NCI-H345 treated with DMSO at 0.1 percent for 48 hours (cell line): ENCODE data around the gene GPD1.

Experiments used
- DNase-seq: peaks from one replicate; lab custom pipeline; 2025; ENCODE audit not compliant: unreplicated experiment; lab: John Stamatoyannopoulos, UW

GPD1 gene

DNA sequence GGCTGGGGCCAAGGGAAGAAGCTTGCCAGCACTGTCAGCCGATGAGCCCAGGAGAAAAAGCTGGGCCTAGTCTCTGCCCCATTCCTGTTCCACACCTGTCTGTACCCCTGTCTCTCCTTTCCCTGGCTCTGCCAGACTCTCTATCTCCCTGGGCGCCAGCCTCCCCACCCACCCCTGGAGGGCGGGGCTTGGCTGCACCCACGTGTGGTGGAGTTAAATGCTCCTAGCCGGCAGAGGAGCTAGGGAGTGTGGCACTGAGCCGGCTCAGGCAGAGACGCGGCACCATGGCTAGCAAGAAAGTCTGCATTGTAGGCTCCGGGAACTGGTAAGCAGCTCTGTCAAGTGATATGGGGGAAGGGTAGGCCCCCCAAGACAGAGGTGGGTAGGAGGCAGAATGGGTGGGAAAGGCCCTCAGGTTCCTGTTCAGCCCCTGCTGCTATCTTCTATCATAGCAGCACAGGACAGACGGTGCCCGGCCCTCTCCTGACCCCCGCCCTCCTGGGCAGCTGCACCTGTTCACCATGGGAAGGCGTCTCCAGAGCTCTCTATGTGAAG, at the start of gene GPD1:
Gene GPD1 (plus strand): TSS at position 242 of the 555 bp plus-strand sequence. CDS start 43 bp downstream, at position 285.
- DNase-seq: peak; percentile 4

DNA sequence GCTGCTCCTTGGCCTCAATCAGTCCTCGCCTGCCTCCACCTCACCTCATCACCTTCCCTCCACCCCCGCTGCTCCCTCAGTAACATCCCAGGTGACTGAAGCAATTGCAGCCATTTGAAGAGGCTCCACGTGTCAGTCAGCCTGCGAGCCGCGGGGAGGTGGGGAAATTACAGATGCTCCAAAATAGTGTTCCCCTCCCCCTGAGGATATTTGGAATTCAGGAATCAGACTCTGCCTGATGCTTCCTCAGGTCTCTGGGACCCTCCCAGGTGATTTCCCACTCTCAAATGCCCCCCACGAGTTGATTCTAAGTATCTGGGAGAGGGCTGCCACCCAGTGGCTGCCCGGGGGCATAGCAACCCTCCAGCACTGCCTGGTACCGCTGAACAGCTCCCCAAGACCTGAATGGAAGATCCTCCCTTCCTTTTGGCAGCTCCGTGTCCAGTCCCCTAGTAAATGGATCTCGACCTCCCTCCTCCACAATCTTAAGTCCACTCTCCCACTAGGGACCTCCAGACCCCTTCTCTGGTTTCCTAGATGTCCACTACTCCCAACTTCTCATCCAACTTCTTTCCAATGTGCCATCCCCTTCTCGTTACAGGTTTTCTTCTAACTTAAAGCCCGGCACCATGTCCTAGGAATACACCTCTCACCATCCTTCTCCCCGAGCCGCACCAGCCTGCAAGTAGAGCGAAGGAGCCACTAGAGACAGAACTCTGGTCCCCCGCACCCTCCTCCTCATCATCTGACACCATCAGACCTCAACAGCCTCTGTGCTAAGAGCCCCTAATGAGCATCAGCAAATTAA, 47.8 kb upstream of the GPD1 start:
- DNase-seq: no peak

DNA sequence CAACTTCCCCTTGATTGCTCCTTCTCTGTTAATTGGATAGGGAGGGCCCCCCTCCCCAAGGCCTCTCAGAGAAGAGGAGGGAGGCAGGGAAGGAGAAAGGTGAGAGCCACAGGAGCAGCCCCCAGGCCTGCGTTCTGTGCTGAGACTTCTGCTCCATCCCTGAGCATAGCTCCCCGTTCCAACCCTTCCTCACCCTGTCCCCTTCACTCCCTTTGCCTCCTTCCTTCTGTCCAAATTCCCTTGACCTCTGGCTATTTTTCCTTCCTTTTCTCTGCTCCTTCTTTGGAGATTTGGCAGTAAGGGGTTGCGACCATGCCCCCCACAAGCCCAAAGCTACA, 47.2 kb upstream of the GPD1 start:
- no peak for DNase-seq

DNA sequence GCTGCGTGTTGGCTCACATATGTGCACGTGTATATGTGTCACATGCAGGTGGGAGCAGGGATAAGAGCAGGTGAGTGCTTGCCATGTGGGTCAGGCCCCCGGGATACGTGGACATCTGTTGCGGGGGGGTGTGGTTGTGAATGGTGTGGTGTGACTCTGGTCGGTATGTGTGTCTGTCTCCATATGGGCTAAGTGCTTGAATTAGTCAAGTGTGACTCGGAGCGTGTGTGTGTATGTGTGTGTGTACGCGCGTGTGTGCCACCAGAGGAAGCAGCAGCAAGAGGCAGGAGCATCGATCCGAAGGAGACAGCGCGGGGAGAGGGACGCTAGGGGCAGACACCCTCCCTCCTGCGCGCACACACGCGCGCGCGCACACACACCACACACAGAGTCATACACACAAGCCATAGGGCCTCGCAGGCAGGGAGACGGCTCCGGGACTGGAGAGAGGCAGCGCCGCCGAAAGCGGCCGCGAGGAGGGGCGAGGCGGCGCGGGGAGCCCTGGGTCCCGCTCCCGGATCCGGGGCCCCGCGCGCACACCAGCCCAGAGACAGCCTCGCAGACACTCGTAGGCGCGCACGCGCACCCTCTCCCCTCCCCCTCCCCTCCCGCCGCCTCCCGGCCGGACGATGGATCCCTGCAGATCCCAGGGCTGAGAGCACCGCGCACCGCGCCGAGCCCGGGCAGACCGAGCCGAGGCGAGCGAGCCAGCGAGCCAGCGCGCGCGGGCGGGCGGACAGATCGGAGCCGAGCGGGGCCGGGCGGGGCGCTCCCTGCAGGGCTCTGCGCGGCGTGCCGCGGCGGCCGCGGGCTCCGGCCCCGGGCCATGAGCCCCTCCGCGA, 46.6 kb upstream of the GPD1 start, which contains the start of gene ASIC1:
Gene ASIC1 (plus strand): TSS at position 597 of the 842 bp plus-strand sequence. CDS start 1,171 bp downstream, outside the sequence.
- no peak for DNase-seq

DNA sequence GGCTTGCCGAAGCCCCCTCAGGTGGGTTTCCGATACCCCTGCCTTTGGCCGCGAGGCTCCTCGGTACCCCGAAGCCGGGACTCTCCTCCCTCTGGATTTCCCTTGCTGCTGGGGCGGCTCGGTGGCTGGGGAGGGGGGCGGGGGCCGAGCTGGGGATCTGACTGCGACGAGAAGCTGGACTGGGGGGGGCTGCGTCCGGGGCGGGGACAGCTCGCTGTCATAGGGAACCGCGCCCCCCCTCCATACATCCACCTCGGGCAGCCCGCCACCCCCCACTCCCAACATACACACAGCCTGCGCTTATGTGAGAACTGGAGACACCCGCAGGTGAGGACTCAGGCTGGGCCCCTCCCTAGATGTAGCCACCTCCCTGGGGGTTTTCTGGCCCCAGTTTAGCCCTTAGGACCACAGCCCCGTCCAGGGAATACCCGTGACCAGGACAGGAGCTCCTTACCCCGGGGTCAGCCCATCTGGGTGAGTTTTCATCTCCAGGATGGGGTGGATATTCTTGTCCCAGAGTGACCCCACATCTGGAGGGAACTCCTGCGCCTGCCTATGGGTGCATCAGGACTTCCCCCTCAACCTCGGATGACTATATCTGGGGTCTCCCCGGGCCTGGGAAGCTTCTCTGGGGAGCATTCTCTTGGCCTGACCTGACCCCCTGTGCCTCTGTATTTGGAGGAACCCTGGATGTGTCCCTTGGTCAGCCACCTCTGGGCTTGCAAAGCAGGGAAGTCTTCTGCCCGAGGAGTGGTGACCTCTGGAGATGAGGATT, 45.7 kb upstream of the GPD1 start:
- no peak for DNase-seq

DNA sequence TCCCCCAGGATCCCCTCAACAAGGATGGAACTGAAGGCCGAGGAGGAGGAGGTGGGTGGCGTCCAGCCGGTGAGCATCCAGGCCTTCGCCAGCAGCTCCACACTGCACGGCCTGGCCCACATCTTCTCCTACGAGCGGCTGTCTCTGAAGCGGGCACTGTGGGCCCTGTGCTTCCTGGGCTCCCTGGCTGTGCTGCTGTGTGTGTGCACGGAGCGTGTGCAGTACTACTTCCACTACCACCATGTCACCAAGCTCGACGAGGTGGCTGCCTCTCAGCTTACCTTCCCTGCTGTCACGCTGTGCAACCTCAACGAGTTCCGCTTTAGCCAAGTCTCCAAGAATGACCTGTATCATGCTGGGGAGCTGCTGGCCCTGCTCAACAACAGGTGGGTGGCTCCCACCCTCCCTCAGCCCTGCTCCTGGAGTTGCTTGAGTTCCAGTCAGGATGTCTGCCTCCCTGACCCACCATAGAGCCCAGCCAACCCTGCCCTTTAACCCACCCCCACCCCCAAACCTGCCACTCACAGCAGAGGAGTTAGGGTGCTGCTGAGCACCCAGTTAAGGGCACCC, 45.0 kb upstream of the GPD1 start:
- DNase-seq: no peak

DNA sequence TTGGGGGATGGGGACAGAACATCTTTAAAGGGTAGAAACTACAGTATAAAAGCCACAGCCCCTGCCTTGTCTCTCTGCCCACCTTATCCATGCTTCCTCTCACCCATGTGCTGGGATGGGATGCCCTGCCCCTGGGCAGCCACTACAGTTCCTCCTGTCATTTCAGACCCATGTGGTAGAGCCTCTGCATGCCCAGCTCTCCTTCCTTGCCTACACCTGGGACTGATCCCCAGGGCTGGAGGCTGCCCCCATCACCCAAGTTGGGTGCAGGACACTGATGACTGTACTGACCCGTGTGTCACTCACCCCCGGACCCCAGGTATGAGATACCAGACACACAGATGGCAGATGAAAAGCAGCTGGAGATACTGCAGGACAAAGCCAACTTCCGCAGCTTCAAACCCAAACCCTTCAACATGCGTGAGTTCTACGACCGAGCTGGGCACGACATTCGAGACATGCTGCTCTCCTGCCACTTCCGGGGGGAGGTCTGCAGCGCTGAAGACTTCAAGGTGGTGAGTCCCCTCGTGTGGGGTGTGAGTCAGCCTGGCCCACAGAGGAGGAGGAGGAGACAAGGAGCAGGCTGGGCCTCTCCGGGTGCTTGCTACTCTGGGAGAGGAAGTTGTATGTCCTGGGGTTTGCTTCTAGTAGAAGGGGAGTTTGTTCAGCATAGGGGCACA, 44.2 kb upstream of the GPD1 start:
- no peak for DNase-seq

DNA sequence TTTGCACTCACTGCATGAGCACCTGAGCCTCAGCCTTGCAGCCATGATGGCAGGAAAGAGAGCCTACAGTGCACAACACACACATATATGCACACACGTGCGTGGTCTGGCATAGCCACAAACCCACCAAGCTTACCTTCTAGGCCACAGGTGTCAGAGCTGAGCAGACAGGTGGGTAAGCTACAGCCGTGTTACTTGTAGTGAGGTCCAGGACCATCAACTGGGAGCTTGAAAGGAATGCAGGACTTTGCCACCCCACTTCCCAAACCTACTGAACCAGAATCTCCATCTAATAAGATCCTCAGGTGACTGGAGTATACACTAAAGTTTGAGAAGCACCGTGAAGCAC, 43.7 kb upstream of the GPD1 start:
- DNase-seq: no peak

DNA sequence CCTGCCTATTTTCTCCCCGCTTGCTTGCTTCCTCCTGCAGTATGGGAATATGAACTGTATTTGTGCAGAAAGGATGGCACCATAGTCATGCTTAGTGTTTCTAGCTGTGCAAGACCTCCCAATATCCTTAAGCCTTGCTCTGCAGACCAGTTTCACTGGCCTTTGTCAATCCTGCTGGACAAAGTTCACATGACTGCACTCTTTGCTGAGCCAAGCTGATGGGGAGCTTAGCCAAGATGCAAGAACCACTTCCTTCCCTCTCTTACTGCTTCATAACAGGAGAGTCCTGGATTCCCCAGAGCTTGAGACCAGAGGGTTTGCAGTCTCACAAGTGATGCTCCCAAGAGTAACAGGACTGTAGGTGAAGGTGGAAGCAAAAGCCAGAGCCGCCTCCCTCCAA, 42.6 kb upstream of the GPD1 start:
- DNase-seq: no peak

DNA sequence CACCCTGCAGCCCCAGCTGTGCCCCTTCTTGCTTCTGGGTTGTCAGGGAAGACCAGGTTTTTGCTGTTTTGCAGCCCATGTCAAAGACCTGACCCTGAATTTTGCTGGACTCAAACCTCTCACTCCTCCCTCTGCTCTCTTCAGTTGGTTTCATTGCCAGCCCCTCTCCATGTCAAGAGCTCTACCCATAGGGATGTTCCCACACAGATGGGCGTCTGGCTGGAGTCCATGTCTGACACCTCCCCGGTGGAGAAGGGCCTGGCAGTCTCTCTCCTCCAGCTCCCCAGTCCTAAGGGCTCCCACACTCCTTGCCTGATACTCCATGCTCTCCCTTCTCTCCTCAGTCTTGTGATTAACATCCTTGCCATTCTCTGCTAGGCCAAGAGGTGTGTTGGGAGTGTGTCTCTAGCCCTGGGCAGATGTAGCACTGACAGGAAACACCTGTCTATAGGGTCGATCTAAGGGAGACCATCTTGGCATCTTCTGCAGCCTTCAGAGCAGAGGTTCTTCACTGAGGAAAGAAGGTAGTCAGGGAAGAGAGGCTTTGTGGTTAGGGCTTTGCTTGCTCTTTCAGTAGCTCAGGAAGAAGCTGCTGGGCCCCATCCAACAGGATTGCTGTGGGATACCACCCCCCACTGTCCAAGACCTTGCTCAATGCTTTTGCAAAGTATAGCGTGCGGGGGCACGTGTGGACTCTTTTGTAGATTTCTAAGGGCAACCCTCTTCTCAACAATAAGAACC, 41.7 kb upstream of the GPD1 start:
- DNase-seq: no peak

DNA sequence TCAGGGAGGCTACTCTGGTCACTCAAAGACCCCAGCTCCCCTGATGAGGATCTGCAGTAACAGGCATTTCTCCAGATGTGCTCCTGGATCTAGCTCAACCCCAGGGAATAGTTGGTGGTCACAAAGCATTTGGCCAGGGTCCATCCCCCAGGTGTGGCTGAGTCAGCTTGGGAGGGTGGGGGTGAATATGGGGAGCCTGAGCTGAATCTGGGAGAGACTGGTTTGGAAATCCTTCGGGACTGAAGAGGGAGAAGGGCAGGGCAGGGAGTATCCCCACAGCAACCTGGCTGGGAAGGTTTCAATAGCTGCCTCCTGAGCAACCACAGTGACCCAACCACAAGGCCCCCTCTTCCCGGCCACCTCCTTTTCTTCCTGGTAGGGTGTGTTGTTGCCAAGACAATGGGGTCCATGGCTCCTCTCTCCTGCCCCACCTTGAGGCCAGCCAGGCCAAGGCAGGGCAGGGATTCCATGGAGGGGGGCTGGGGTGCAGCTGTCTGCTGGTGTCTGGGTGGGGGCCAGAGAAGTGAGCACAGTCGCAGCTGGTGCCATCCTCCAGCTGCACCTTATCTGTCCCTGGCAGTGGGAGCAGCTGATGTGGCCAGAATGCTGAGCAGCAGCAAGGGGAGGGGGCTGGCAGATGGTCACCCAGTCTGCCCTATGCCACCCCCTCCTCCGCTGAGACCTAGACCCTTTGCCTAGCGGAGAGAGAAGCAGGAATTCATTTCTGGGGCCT, 40.9 kb upstream of the GPD1 start:
- no peak for DNase-seq

DNA sequence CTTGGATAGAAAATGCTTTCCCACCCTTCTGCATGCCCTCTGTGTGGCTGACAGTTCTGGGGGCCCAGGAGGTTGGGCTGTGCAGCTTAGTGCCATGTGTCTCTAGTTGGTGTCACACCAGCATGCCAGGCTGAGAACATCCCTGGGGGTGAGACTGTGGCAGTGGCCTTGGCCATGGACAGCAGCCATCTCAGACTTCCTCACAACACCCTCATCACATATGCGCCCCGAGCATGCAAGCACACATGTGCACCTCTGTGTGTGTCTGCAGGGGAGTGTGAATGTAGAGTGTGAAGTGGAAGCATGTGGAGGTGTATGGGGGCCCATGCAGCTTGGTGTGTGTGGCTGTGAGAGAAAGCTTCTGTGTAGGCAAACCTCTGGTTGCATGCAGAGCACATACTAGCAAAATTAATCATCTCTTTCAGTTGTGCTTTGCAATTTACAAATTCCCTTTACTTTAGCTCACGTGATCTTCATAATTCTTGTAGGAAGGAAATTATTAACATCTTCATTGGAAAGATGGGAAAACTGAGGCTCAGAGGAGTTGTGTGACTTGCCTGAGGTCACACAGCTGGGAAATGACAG, 38.0 kb upstream of the GPD1 start:
- DNase-seq: no peak

DNA sequence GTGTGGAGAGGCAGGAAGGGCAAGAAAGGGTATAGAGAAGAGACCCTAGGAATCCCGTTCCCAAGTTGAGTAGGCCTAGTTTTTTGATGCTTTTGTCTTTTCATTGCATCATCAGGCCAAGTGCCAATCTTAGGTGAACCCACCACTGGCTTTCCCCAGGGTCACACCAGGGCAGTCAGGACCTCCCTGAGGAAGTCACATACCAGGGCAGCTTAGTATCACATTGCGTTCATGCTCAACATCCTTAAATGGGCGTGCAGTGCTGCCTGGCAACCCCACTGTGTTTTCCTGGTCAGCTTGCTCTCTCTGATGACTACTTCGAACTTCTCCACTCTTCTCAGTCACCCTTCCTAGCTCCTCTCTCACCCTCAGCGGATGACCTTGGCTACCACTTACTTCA, 37.4 kb upstream of the GPD1 start:
- no peak for DNase-seq

DNA sequence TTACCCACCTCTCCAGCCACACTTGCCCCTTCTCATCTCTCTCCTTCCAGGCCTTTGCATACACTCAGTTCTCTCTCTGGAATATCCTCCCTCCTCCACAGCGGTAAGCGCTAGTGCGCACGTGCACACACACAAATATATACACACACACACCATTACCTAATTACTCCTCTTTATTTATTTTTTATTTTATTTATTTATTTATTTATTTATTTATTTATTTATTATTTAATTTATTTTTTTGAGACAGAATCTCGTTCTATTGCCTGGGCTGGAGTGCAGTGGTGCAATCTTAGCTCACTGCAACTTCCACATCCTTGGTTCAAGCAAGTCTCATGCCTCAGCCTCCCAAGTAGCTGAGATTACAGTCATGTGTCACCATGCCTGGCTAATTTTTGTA, 34.7 kb upstream of the GPD1 start:
- DNase-seq: no peak

DNA sequence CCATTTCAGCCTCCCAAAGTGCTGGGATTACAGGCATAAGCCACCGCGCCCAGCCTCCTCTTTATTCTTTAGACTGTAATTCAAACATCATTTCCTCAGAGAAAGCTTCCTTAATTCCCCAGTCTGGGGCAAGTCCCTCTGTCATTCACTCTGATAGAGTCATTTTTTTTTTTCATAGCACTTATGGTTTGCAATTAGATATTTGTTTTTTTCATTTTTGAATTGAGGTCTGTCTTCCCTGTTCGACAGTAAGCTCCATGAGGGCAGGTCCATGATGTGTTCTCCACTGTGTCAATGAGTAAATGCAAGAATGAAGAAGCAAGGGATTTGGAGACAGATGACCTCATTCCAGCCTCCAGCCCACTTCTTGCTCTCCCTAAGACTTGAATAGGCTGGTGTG, 34.3 kb upstream of the GPD1 start:
- no peak for DNase-seq

DNA sequence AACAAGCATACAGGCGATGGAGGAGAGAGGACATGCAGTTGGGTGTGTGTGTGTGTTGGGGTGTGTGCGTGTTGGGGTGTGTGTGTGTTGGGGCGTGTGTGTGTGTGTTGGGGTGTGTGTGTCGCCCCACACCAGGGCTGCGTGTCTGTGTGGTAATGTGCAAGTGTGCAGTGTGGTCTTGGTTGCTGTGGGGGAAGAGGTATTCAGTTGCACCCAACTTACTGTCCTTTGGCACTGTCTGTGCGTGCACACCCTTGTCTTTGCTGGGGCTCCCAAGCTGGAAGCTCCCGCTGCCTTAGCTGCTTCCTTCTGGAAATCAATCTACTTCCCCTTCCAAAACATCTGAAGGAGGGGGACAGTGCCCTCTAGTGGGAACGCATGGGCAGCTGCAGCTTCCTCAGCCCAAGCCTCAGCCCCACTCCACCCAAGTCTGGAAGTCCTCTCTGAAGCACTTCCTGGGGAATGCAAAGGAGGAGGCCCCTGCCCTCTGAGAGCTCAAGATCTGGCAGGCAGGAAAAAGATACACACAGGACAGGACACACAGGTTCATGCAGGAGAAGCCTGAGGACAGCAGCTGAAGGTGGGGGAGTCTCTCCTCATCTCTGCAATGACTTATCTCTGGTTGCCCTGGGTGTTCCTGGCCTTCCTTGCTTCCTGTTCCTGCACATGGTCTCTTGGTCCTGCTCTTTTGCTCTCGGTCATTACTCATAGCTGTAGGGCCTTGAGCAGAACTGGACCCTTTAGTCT, 33.3 kb upstream of the GPD1 start:
- DNase-seq: no peak

DNA sequence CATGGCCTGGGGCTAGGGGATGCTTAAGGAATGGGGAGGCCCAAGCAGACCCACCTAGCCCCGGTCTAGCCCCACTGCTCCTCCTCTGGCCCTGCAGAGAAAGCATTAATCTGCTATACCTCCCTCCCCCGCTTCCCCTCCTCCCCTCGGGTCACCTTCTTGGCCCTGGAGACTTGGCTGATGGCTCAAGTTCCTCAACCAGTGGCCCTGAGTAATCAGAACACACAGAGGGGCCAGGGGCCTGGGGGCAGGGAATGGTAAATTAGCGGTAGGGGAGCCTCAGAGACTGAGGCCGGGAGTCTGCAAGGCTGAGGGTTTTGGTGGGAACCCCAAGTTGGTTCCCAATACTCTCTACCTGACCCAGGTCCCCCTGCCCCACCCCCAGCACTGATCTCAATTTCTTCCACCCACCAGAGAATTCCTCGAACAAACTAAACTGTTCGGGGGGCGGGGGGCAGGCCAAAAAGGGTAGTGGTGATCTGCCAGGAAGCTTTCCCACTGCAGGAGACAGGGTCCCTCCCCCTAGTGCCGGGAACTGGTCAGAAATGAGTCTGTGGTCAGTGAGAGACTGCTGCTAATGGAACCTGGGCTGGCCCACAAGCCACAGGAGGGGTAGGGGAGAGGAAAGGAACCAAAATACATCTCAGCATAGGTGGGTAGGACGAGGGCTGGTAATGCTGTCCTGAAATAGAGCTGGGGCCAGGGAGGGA, 31.5 kb upstream of the GPD1 start:
- DNase-seq: no peak
